SH-SY5Y (cell line): ENCODE results near the gene KCNS3.

ENCODE experiments used
- GATA2 ChIP-seq: IDR thresholded peaks from 2 replicates; pipeline ENCODE4 v1.6.1; 2011; ENCODE audit warnings: mild to moderate bottlenecking, low read depth, low read length
- GATA3 ChIP-seq: IDR thresholded peaks from 2 replicates; pipeline ENCODE4 v1.6.1; 2011; ENCODE audit warnings: low read depth, mild to moderate bottlenecking, low read length, moderate library complexity

The KCNS3 gene

GRCh38 chr2:17947113-17947512 is 68.6 kb downstream of the KCNS3 start:
- TF ChIP-seq GATA3, result no peak
- TF ChIP-seq GATA2, result no peak

GRCh38 chr2:17950006-17950405 is 71.5 kb downstream of the KCNS3 start:
- TF ChIP-seq GATA2 (no peak), GATA3 (no peak)

DNA sequence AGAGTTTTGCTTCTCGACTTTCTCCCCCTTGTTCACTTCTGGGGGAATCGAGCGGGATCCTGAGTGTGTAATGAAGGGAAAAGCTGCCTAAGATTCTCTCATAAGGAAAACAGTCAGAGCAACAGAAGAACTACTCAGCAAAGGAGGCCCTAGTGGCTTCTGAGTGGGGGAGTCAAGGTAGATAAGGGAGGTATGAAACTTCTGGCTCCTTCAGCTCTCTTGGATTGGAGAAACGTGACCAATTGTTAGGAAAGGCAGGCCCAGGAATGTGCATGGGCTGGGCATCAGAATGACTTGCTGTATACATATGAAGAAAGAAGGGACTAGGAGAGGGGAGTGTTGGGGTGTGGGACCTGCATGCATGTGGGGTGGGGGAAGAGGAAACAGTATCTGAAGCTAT is 73.1 kb downstream of the KCNS3 start:
- no peak for TF ChIP-seq GATA3
- TF ChIP-seq GATA2, result no peak

- TF ChIP-seq GATA3 (no peak), GATA2 (no peak)
Observed at GRCh38 chr2:17958466-17959092, 80.1 kb downstream of the KCNS3 start.

DNA sequence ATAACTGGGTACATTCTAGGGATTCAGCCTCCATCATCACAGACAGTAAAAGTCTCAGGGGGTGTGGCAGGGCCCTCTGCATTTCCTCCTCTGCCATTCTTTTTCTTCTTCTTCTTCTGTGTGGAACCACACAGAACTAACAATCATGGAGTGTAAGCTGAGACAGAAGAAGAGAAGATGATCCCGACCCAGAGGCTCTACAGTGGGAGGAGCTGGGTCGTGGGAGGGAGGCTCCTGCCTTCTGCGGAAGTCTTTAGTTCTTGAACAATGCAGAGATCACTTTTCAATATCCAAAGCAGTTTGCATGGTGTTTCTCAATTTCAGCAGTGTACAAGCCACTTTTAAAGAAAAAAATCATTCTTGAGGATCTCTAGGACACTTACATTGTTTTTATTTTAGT is 80.9 kb downstream of the KCNS3 start:
- TF ChIP-seq GATA3 (no peak), GATA2 (no peak)

DNA sequence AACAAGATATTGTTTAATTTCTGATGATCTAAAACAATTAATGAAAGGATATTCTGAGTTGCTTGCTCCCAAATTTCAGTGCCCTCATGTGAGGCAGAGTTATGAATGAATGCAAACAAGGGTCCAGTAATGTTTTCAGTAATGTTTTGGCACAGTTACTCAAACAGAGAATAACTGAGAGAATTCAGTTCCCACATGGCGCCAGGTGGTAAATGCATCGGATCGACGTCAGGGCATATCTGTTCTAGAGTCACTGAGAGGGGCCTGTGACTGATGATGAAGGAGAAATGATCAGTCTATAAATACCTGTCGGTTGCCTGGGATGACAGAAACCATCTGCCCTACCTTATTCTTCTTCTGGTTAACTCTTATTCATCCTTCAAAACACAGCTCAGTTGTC is 81.4 kb downstream of the KCNS3 start:
- no peak for TF ChIP-seq GATA3
- no peak for TF ChIP-seq GATA2

GRCh38 chr2:17960925-17961324 is 82.5 kb downstream of the KCNS3 start:
- TF ChIP-seq GATA3, result no peak
- TF ChIP-seq GATA2, result no peak

- no peak for TF ChIP-seq GATA3
- no peak for TF ChIP-seq GATA2
Observed at GRCh38 chr2:17961789-17962188, 83.3 kb downstream of the KCNS3 start.

GRCh38 chr2:17962876-17963275 is 84.4 kb downstream of the KCNS3 start:
- TF ChIP-seq GATA2 (no peak), GATA3 (no peak)

- TF ChIP-seq GATA3, result no peak
- TF ChIP-seq GATA2, result no peak
Observed at GRCh38 chr2:17965196-17965595, 86.7 kb downstream of the KCNS3 start.

GRCh38 chr2:17966798-17967197 is 88.3 kb downstream of the KCNS3 start:
- TF ChIP-seq GATA3 (no peak), GATA2 (no peak)

DNA sequence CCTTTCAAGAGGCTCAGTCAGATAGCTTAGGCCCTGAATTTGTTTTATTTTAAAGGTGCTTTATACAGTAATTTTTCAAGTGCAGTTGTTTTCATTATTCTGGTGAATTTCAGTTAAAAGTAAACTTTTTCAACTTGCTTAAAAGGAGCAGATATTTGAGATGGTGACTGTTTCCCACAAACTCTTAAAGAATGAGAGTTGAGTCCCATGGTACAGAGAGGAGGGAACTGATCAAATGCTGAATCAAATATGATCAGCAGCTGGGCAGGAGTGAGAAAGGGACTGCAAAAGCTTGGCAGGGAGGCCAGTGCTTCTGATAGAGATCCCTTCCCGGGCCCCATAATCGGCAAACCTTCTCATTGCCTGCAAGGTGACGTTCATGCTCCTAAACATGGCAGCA is 91.2 kb downstream of the KCNS3 start:
- TF ChIP-seq GATA2, result no peak
- TF ChIP-seq GATA3, result no peak

GRCh38 chr2:17971531-17972125 is 93.2 kb downstream of the KCNS3 start:
- no peak for TF ChIP-seq GATA2
- no peak for TF ChIP-seq GATA3

DNA sequence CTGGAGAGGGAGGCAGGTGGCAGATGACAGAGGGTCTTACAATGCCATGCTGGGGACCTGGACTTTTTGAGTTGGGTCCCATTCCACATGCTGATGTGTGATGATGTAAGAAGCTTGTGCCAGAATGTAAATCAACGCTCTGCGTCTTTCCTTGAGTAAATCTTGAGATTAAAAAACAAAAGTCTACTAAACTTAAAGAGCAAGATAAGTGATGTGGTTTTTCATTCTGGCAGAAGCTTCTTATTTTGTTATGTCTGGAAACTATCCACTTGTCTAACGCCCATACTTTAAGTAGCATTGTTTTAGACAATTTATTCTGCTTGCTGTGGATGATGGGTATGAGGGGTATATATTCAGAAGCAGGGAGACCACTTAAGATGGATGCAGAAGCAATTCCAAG is 94.5 kb downstream of the KCNS3 start:
- no peak for TF ChIP-seq GATA2
- TF ChIP-seq GATA3, result no peak

GRCh38 chr2:17975401-17975800 is 96.9 kb downstream of the KCNS3 start:
- TF ChIP-seq GATA2 (no peak), GATA3 (no peak)
